Neural cell (in vitro differentiated cells): ENCODE measurements around the gene RCC2.

Experiments used
- TF ChIP-seq, protein P1 (sequence below): IDR thresholded peaks from 2 replicates; pipeline ENCODE4 v1.6.1; 2012; ENCODE audit warnings: borderline replicate concordance
- TF ChIP-seq, protein P2 (sequence below): fragments of 450-650 bp; IDR thresholded peaks from 2 replicates; pipeline ENCODE4 v1.5.1; 2014; ENCODE audit warnings: antibody characterized with exemption, mild to moderate bottlenecking, moderate library complexity; ENCODE audit not compliant: poor library complexity, severe bottlenecking

DNA sequence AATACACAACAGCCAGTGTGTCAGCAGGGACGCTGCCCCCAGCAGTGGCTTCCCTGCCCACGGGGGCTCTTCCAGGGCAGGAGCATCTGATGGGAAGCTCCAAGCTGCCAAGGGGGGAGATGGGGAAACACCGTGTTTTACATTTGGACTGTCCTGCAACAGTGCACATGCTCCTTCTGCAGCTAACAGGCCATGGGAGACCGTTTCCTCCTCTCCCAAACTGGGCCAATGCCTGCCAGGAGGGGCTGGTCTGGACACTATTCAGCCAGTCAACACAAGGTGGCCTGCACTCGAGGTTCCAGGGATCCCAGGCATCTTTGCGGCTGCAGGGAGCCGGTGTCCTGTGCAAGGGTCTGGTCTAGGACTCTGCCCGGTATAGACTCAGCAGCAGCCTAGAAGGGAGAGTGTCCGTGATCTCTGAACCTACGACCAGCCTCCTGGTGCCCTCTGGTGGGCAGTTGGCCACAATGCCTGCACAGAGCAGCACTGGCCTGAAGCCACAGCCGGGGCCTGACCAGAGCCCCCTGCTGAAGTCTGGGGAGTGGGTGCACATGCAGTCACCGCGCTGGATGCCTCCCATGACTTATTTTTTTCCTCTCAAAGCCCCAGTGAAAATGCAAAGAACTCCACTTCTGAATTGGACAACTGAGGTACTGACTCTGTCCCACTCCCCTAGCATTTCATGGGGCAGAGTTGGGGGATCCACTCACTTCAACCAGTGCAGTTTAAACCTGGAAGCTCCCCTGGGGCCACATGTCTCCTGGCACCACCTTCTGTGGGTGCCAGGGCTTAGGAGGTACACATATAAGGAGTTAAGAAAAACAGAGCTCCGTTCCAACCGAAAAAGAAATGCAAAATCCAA, 33.3 kb downstream of the RCC2 start:
- TF ChIP-seq, protein P1, sequence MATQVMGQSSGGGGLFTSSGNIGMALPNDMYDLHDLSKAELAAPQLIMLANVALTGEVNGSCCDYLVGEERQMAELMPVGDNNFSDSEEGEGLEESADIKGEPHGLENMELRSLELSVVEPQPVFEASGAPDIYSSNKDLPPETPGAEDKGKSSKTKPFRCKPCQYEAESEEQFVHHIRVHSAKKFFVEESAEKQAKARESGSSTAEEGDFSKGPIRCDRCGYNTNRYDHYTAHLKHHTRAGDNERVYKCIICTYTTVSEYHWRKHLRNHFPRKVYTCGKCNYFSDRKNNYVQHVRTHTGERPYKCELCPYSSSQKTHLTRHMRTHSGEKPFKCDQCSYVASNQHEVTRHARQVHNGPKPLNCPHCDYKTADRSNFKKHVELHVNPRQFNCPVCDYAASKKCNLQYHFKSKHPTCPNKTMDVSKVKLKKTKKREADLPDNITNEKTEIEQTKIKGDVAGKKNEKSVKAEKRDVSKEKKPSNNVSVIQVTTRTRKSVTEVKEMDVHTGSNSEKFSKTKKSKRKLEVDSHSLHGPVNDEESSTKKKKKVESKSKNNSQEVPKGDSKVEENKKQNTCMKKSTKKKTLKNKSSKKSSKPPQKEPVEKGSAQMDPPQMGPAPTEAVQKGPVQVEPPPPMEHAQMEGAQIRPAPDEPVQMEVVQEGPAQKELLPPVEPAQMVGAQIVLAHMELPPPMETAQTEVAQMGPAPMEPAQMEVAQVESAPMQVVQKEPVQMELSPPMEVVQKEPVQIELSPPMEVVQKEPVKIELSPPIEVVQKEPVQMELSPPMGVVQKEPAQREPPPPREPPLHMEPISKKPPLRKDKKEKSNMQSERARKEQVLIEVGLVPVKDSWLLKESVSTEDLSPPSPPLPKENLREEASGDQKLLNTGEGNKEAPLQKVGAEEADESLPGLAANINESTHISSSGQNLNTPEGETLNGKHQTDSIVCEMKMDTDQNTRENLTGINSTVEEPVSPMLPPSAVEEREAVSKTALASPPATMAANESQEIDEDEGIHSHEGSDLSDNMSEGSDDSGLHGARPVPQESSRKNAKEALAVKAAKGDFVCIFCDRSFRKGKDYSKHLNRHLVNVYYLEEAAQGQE, result no peak
- TF ChIP-seq, protein P2, sequence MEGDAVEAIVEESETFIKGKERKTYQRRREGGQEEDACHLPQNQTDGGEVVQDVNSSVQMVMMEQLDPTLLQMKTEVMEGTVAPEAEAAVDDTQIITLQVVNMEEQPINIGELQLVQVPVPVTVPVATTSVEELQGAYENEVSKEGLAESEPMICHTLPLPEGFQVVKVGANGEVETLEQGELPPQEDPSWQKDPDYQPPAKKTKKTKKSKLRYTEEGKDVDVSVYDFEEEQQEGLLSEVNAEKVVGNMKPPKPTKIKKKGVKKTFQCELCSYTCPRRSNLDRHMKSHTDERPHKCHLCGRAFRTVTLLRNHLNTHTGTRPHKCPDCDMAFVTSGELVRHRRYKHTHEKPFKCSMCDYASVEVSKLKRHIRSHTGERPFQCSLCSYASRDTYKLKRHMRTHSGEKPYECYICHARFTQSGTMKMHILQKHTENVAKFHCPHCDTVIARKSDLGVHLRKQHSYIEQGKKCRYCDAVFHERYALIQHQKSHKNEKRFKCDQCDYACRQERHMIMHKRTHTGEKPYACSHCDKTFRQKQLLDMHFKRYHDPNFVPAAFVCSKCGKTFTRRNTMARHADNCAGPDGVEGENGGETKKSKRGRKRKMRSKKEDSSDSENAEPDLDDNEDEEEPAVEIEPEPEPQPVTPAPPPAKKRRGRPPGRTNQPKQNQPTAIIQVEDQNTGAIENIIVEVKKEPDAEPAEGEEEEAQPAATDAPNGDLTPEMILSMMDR, result peak; percentile 84
